ENCODE data around the gene SLC2A9.

The SLC2A9 gene

GRCh38 chr4:10020871-10021652, at the start of gene SLC2A9:
TSS of gene SLC2A9 (minus strand) at chr4:10021497. CDS start at chr4:10021429, 68 bp downstream.
- no peak for DNase-seq

GRCh38 chr4:10069075-10069642, 47.9 kb upstream of the SLC2A9 start:
- no peak for DNase-seq

GRCh38 chr4:10066670-10067651, 45.7 kb upstream of the SLC2A9 start:
- DNase-seq = no peak

- no peak for DNase-seq
Observed at GRCh38 chr4:10066206-10066605, 44.9 kb upstream of the SLC2A9 start.

- DNase-seq = no peak
Observed at GRCh38 chr4:10063544-10064300, 42.4 kb upstream of the SLC2A9 start.

- no peak for DNase-seq
Observed at GRCh38 chr4:10061650-10062415, 40.5 kb upstream of the SLC2A9 start.

GRCh38 chr4:10058371-10058770, 37.1 kb upstream of the SLC2A9 start:
- DNase-seq = no peak

- DNase-seq = no peak
Observed at GRCh38 chr4:10057023-10057395, 35.7 kb upstream of the SLC2A9 start.

GRCh38 chr4:10056334-10057022, 35.2 kb upstream of the SLC2A9 start:
- DNase-seq = no peak

- no peak for DNase-seq
Observed at GRCh38 chr4:10055871-10056270, 34.6 kb upstream of the SLC2A9 start.

- no peak for DNase-seq
Observed at GRCh38 chr4:10054571-10055041, 33.3 kb upstream of the SLC2A9 start.

GRCh38 chr4:10053635-10054453, 32.5 kb upstream of the SLC2A9 start:
- no peak for DNase-seq

- DNase-seq = no peak
Observed at GRCh38 chr4:10051517-10052135, 30.3 kb upstream of the SLC2A9 start.

GRCh38 chr4:10050721-10051120, 29.4 kb upstream of the SLC2A9 start:
- no peak for DNase-seq

GRCh38 chr4:10050261-10050661, 29.0 kb upstream of the SLC2A9 start:
- no peak for DNase-seq

GRCh38 chr4:10048941-10049697, 27.8 kb upstream of the SLC2A9 start:
- DNase-seq = no peak

- no peak for DNase-seq
Observed at GRCh38 chr4:10047967-10048366, 26.7 kb upstream of the SLC2A9 start.

- no peak for DNase-seq
Observed at GRCh38 chr4:10046471-10046870, 25.2 kb upstream of the SLC2A9 start.

- DNase-seq = no peak
Observed at GRCh38 chr4:10045481-10045880, 24.2 kb upstream of the SLC2A9 start.

Data from activated CD4-positive, alpha-beta T cell treated with anti-CD3 and anti-CD28 coated beads for 1 hour (primary cell).